WERI-Rb-1 (cell line): ENCODE measurements around the gene TLR1.
A peak's percentile ranks its signal among the peaks of the same experiment; 100 is the strongest.
"Not testable (repeated sequence)": the region's sequence is repeated elsewhere in the genome, so short reads cannot be mapped to it uniquely, and the experiment has no call there.

ENCODE experiments used
- DNase-seq: peaks from one replicate; pipeline ENCODE4 v3.0.0-alpha.2; 2020
- H3K27ac ChIP-seq: fragments of 250-450 bp; sonication (Bioruptor Pico); 2 replicates; pipeline ENCODE4 v1.5.1; 2020; ENCODE audit warnings: mild to moderate bottlenecking, moderate library complexity
- H3K27me3 ChIP-seq: fragments of 250-450 bp; sonication (Bioruptor Pico); 2 replicates; pipeline ENCODE4 v1.5.1; 2021; ENCODE audit warnings: mild to moderate bottlenecking, low read depth, moderate library complexity; ENCODE audit not compliant: insufficient read depth, severe bottlenecking
- H3K36me3 ChIP-seq: fragments of 250-450 bp; sonication (Bioruptor Pico); 2 replicates; pipeline ENCODE4 v1.5.1; 2020; ENCODE audit warnings: mild to moderate bottlenecking, moderate library complexity
- H3K4me3 ChIP-seq: 2 replicates; pipeline ENCODE4 v1.5.1; 2011; ENCODE audit warnings: low read depth, mild to moderate bottlenecking, control low read depth, low read length
- H3K9me3 ChIP-seq: fragments of 250-450 bp; sonication (Bioruptor Pico); 2 replicates; pipeline ENCODE4 v1.5.1; 2021; ENCODE audit warnings: mild to moderate bottlenecking, moderate library complexity; ENCODE audit not compliant: severe bottlenecking
- CTCF ChIP-seq: IDR thresholded peaks from 2 replicates; pipeline ENCODE4 v1.5.1; 2011; ENCODE audit warnings: low read depth, mild to moderate bottlenecking, control low read depth, inconsistent platforms, low read length

Gene TLR1

DNA sequence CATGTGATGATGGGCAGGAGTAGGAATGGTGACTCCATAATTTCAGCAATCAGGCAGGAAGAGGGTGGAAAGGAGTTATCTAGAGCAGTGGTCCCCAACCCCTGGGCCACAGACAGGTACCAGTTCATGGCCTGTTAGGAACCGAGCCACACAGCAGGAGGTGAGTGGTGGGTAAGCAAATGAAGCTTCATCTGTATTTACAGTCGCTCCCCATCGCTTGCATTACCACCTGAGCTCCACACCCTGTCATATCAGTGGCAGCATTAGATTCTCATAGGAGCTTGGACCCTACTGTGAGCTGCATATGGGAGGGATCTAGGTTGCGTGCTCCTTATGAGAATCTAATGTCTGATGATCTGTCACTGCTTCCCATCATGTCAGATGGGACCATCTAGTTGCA is 20.4 kb downstream of the TLR1 start:
- H3K4me3 ChIP-seq, result no peak overlapping the region
- no peaks in the 10 kb centered on the region for H3K27me3 ChIP-seq
- DNase-seq, result no peak
- no peak for TF ChIP-seq CTCF
- H3K27ac ChIP-seq, result no peak overlapping the region
- no peaks in the 10 kb centered on the region for H3K9me3 ChIP-seq
- H3K36me3 ChIP-seq, result no peaks in the 10 kb centered on the region

DNA sequence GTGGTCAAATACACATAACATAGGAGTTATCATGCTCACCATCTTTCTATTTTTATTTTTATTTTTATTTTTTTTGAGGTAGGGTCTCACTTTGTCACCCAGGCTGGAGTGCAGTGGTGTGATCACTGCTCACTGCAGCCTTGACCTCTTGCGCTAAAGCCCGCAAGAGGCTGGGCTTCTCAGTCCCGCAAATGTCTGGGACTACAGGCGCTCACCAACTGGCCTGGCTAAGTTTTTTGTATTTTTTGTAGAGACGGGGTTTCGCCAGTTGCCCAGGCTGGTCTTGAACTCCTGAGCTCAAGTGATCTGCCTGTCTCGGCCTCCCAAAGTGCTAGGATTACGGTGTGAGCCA is 21.5 kb downstream of the TLR1 start:
- Histone ChIP-seq H3K27me3 (no peaks in the 10 kb centered on the region), H3K36me3 (no peaks in the 10 kb centered on the region), H3K27ac (no peak overlapping the region), H3K4me3 (no peak overlapping the region), H3K9me3 (no peaks in the 10 kb centered on the region)
- DNase-seq, result no peak
- no peak for TF ChIP-seq CTCF

DNA sequence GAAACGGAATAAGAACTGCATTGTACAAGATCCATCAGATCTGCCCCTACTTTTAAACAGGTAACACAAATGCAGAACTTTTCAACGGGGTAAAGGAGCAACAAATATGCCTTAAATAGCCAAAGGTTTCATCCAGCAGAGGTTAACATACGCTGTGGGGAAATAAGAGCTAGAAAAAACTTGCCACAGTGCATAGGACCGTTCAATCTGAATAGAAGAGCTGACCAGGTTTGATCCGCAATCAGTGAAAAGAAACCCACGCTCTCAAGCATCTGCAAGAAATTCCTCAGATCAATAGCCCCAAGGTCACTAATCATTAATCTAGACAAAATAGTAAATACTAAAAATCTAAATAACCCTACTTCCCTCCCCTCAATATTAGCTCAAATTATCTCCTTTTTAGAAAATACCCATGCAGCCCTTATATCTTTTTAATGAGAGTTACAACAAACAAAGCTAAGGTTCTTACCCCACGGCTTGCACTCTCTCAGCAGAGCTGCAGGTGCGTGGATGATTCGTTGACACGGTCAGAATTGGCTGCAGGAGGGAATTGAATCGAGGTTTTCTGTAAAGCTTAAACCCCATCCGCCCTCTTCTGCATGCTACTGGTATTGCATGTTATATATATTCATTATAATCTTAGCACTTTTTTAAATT is 22.0 kb downstream of the TLR1 start, which contains the start of gene TLR10:
TLR10 (minus strand) TSS at position 539 of the 657 bp plus-strand sequence. CDS start 7,400 bp downstream, outside the sequence.
- Histone ChIP-seq H3K27me3 (no peaks in the 10 kb centered on the region), H3K4me3 (no peak within 1 kb of the TSS), H3K36me3 (no peaks in the 10 kb centered on the region), H3K27ac (no peak within 1 kb of the TSS), H3K9me3 (no peaks in the 10 kb centered on the region)
- peak; percentile 55; the same call in 1 of the 2 replicates for TF ChIP-seq CTCF
- peak; percentile 51 for DNase-seq

DNA sequence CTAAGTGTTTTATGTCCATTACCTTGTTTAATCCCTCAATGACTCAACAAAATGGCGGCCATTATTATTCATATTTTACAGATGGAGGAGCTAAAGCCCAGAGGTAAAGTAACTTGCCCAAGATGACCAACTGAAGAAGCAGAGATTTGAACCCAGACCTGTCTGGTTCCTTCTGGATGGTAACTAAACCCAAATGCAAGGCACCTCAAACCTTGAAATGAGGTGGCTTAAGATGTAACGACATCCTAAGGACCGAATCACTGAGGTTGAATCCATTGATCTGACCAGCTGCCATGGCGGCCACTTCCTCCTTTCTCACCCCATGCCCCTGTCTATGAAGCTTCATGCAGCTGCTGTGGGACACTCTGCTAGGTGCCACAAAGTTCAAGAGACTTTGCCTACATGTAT is 22.7 kb downstream of the TLR1 start:
- no peaks in the 10 kb centered on the region for H3K36me3 ChIP-seq
- DNase-seq, result no peak
- H3K27me3 ChIP-seq, result no peaks in the 10 kb centered on the region
- H3K9me3 ChIP-seq, result no peaks in the 10 kb centered on the region
- H3K4me3 ChIP-seq, result no peak overlapping the region
- H3K27ac ChIP-seq, result no peak overlapping the region
- TF ChIP-seq CTCF, result no peak

GRCh38 chr4:38780833-38781484 is 23.6 kb downstream of the TLR1 start:
- Histone ChIP-seq H3K27me3 (no peaks in the 10 kb centered on the region), H3K9me3 (no peaks in the 10 kb centered on the region), H3K4me3 (no peak overlapping the region), H3K27ac (no peak overlapping the region), H3K36me3 (no peaks in the 10 kb centered on the region)
- no peak for TF ChIP-seq CTCF
- DNase-seq, result no peak

DNA sequence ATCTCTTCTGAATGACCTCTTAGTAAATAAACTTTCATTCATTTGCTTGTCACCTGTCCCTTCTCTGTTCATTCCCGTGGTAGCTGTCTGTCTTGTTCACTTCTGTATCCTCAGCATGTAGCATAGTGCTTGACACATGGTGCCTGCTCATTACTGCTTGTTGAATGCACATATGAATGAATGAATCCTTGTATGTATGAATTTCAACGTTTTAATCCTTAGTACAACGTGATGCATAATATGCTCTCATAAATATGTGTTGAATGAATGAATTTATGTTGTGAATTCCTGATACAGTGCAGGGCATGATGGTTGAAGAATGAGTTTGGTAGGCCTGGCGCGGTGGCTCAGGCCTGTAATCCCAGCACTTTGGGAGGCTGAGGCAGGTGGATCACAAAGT is 24.8 kb downstream of the TLR1 start:
- Histone ChIP-seq H3K9me3 (no peaks in the 10 kb centered on the region), H3K27me3 (no peaks in the 10 kb centered on the region), H3K27ac (no peak overlapping the region), H3K4me3 (no peak overlapping the region), H3K36me3 (no peaks in the 10 kb centered on the region)
- TF ChIP-seq CTCF, result no peak
- DNase-seq, result no peak

GRCh38 chr4:38777925-38778324 is 26.7 kb downstream of the TLR1 start:
- not testable (repeated sequence) for H3K36me3 ChIP-seq, H3K27ac ChIP-seq, H3K4me3 ChIP-seq, DNase-seq, H3K9me3 ChIP-seq, H3K27me3 ChIP-seq
